HG02938 (cell line): ENCODE data around the gene BCAP31.
"Not testable (repeated sequence)": the region's sequence is repeated elsewhere in the genome, so short reads cannot be mapped to it uniquely, and the experiment has no call there.

Experiments used
- ATAC-seq: cut with Tn5 transposase; IDR thresholded peaks from one replicate; pipeline ENCODE4 v1.9.1; 2021; ENCODE audit warnings: mild to moderate bottlenecking, moderate library complexity; ENCODE audit not compliant: unreplicated experiment

The BCAP31 gene

GRCh38 chrX:153763298-153763932 lies 39.2 kb upstream of the BCAP31 start:
- ATAC-seq: no peak

GRCh38 chrX:153762626-153763173 lies 38.5 kb upstream of the BCAP31 start:
- ATAC-seq: no peak

- ATAC-seq: no peak
These were observed 37.7 kb upstream of the BCAP31 start for GRCh38 chrX:153761863-153762262.

GRCh38 chrX:153755136-153755535 lies 30.9 kb upstream of the BCAP31 start:
- no peak for ATAC-seq

- no peak for ATAC-seq
These were observed 26.1 kb upstream of the BCAP31 start for GRCh38 chrX:153750127-153750774.

- not testable (repeated sequence) for ATAC-seq
These were observed 24.8 kb upstream of the BCAP31 start for GRCh38 chrX:153749017-153749416.

- ATAC-seq: not testable (repeated sequence)
These were observed 22.8 kb upstream of the BCAP31 start for GRCh38 chrX:153746991-153747390.

- ATAC-seq: no peak
These were observed 22.2 kb upstream of the BCAP31 start for GRCh38 chrX:153746359-153746758.

GRCh38 chrX:153745067-153745433 lies 20.9 kb upstream of the BCAP31 start:
- ATAC-seq: not testable (repeated sequence)

GRCh38 chrX:153744210-153745066 lies 20.3 kb upstream of the BCAP31 start:
- ATAC-seq: no peak

GRCh38 chrX:153743468-153744209 lies 19.5 kb upstream of the BCAP31 start:
- ATAC-seq: not testable (repeated sequence)

- ATAC-seq: not testable (repeated sequence)
These were observed 18.7 kb upstream of the BCAP31 start for GRCh38 chrX:153742796-153743467.

GRCh38 chrX:153742111-153742510 lies 17.9 kb upstream of the BCAP31 start:
- ATAC-seq: not testable (repeated sequence)

- no peak for ATAC-seq
These were observed 17.3 kb upstream of the BCAP31 start for GRCh38 chrX:153741446-153741845.

- no peak for ATAC-seq
These were observed 16.5 kb upstream of the BCAP31 start for GRCh38 chrX:153740631-153741222.

- no peak for ATAC-seq
These were observed 15.7 kb upstream of the BCAP31 start for GRCh38 chrX:153739754-153740486.

- no peak for ATAC-seq
These were observed 13.9 kb upstream of the BCAP31 start for GRCh38 chrX:153738056-153738605.

GRCh38 chrX:153736871-153737441 lies 12.8 kb upstream of the BCAP31 start:
- no peak for ATAC-seq
